OCI-LY3 (cell line): ENCODE data around the gene TMEM190.

ENCODE experiments used
- H2AFZ ChIP-seq: fragments of 200-600, 300-600 bp; shearing (Covaris generic); 2 replicates; pipeline ENCODE4 v1.6.0; 2014; ENCODE audit warnings: antibody characterized with exemption, low read depth, low read length
- H3K27ac ChIP-seq: fragments of 200-600, 300-600 bp; sonication (generic); 2 replicates; pipeline ENCODE4 v1.5.1; 2014; ENCODE audit warnings: mild to moderate bottlenecking, low read length, moderate library complexity, mixed read lengths
- H3K27me3 ChIP-seq: fragments of 200-600, 300-600 bp; sonication (generic); 2 replicates; pipeline ENCODE4 v1.6.1; 2014; ENCODE audit warnings: low read depth, low read length, mixed read lengths
- H3K36me3 ChIP-seq: fragments of 200-600, 300-600 bp; sonication (generic); replicated peaks from 2 replicates; pipeline ENCODE3; 2014; ENCODE audit warnings: low read depth, low read length, mixed read lengths
- H3K4me1 ChIP-seq: fragments of 300-600, 200-600 bp; sonication (generic); 2 replicates; pipeline ENCODE4 v1.6.1; 2014; ENCODE audit warnings: low read length, mixed read lengths
- H3K4me2 ChIP-seq: fragments of 200-600, 300-600 bp; sonication (generic); 2 replicates; pipeline ENCODE4 v1.6.1; 2014; ENCODE audit warnings: low read length, mixed read lengths
- H3K4me3 ChIP-seq: fragments of 300-600, 200-600 bp; sonication (generic); 2 replicates; pipeline ENCODE4 v1.5.1; 2014; ENCODE audit warnings: antibody characterized with exemption, mild to moderate bottlenecking, low read length, moderate library complexity
- H3K79me2 ChIP-seq: fragments of 300-600, 200-600 bp; shearing (Covaris generic); 2 replicates; pipeline ENCODE4 v1.6.1; 2014; ENCODE audit warnings: mild to moderate bottlenecking, low read length, mixed read lengths
- H3K9ac ChIP-seq: fragments of 300-600, 200-600 bp; shearing (Covaris generic); 2 replicates; pipeline ENCODE4 v1.6.0; 2014; ENCODE audit warnings: mild to moderate bottlenecking, low read length, moderate library complexity
- H3K9me3 ChIP-seq: fragments of 200-600, 300-600 bp; shearing (Covaris generic); 2 replicates; pipeline ENCODE4 v1.6.1; 2014; ENCODE audit warnings: low read length, mixed read lengths; ENCODE audit not compliant: insufficient read depth
- H4K20me1 ChIP-seq: fragments of 200-600, 300-600 bp; sonication (generic); 2 replicates; pipeline ENCODE4 v1.6.1; 2016; ENCODE audit warnings: low read length, mixed read lengths; ENCODE audit not compliant: insufficient read depth
- CTCF ChIP-seq: fragments of 200-600, 300-600 bp; sonication (generic); IDR thresholded peaks from 2 replicates; pipeline ENCODE4 v1.5.1; 2014; ENCODE audit warnings: antibody characterized with exemption, low read length, low read depth
- EZH2phosphoT487 ChIP-seq: fragments of 200-600 bp; shearing (Covaris generic); IDR thresholded peaks from 2 replicates; pipeline ENCODE4 v1.6.1; 2018; ENCODE audit warnings: antibody characterized with exemption, mixed run types, low read depth

Gene TMEM190

GRCh38 chr19:55353356-55353802 is 23.2 kb upstream of the TMEM190 start:
- Histone ChIP-seq H3K4me3 (no peak overlapping the region), H4K20me1 (0 out of 2 replicates have a peak, but pooled peaks cover 2% of the 10 kb centered on the region), H3K4me1 (no peaks in the 10 kb centered on the region), H3K36me3 (no peaks in the 10 kb centered on the region), H2AFZ (no peak overlapping the region), H3K4me2 (no peak overlapping the region), H3K9me3 (no peaks in the 10 kb centered on the region), H3K27me3 (peaks cover 5% of the 10 kb centered on the region; the same call in 1 of the 2 replicates), H3K9ac (no peak overlapping the region), H3K27ac (no peak overlapping the region), H3K79me2 (no peaks in the 10 kb centered on the region)
- TF ChIP-seq EZH2phosphoT487 (no peak), CTCF (no peak)

GRCh38 chr19:55353803-55354697 is 22.6 kb upstream of the TMEM190 start:
- Histone ChIP-seq H3K4me1 (no peaks in the 10 kb centered on the region), H4K20me1 (no peaks in the 10 kb centered on the region), H3K4me2 (no peak overlapping the region), H3K27ac (no peak overlapping the region), H3K9ac (no peak overlapping the region), H3K4me3 (no peak overlapping the region), H3K27me3 (peaks cover 5% of the 10 kb centered on the region; the same call in 1 of the 2 replicates), H3K9me3 (no peaks in the 10 kb centered on the region), H3K36me3 (no peaks in the 10 kb centered on the region), H2AFZ (no peak overlapping the region), H3K79me2 (no peaks in the 10 kb centered on the region)
- TF ChIP-seq EZH2phosphoT487 (no peak), CTCF (no peak)

- Histone ChIP-seq H3K9ac (no peak within 1 kb of the TSS), H3K4me1 (no peaks in the 10 kb centered on the region), H4K20me1 (no peaks in the 10 kb centered on the region), H3K9me3 (no peaks in the 10 kb centered on the region), H3K27me3 (peaks cover 5% of the 10 kb centered on the region; the same call in 1 of the 2 replicates), H3K4me2 (no peak within 1 kb of the TSS), H3K36me3 (no peaks in the 10 kb centered on the region), H2AFZ (no peak within 1 kb of the TSS), H3K4me3 (no peak within 1 kb of the TSS), H3K27ac (no peak within 1 kb of the TSS), H3K79me2 (no peaks in the 10 kb centered on the region)
- TF ChIP-seq EZH2phosphoT487 (no peak), CTCF (no peak)
Observed at GRCh38 chr19:55354698-55355212, 21.9 kb upstream of the TMEM190 start, which contains the start of gene COX6B2. Gene COX6B2 (minus strand): TSS chr19:55354719. CDS start chr19:55354521, 198 bp downstream.

- Histone ChIP-seq H3K36me3 (no peaks in the 10 kb centered on the region), H3K27me3 (peaks cover 5% of the 10 kb centered on the region; the same call in 1 of the 2 replicates), H3K79me2 (no peaks in the 10 kb centered on the region)
Observed at GRCh38 chr19:55355213-55355821, 21.3 kb upstream of the TMEM190 start.

More at GRCh38 chr19:55355213-55355821, 21.3 kb upstream of the TMEM190 start:
- Histone ChIP-seq H4K20me1 (no peaks in the 10 kb centered on the region), H2AFZ (no peak overlapping the region), H3K4me1 (no peaks in the 10 kb centered on the region), H3K4me3 (no peak overlapping the region), H3K9me3 (no peaks in the 10 kb centered on the region), H3K27ac (no peak overlapping the region), H3K4me2 (no peak overlapping the region), H3K9ac (no peak overlapping the region)
- TF ChIP-seq CTCF (no peak), EZH2phosphoT487 (no peak)
